ENCODE data around the gene SAMM50.

DNA sequence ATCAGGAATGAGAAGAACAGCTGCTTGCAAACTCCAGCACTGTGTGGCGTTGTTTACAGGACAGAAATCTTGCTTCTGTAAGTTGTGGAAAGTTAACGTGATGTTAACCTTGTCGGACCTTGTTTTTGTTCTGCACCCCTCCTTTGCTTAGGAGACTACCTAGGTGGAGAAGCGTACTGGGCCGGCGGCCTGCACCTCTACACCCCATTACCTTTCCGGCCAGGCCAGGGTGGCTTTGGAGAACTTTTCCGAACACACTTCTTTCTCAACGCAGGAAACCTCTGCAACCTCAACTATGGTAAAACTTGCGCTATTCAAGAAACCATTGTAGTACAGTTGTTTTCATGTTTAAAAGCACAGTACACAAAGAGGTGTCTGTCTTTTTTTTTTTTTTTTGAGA is 33.7 kb downstream of the SAMM50 start:
- TF ChIP-seq, protein P1, sequence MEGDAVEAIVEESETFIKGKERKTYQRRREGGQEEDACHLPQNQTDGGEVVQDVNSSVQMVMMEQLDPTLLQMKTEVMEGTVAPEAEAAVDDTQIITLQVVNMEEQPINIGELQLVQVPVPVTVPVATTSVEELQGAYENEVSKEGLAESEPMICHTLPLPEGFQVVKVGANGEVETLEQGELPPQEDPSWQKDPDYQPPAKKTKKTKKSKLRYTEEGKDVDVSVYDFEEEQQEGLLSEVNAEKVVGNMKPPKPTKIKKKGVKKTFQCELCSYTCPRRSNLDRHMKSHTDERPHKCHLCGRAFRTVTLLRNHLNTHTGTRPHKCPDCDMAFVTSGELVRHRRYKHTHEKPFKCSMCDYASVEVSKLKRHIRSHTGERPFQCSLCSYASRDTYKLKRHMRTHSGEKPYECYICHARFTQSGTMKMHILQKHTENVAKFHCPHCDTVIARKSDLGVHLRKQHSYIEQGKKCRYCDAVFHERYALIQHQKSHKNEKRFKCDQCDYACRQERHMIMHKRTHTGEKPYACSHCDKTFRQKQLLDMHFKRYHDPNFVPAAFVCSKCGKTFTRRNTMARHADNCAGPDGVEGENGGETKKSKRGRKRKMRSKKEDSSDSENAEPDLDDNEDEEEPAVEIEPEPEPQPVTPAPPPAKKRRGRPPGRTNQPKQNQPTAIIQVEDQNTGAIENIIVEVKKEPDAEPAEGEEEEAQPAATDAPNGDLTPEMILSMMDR (IDR thresholded peaks at IDR 0.05), result no peak
- no peak for TF ChIP-seq ZFX (IDR thresholded peaks at IDR 0.05; ENCODE audit: borderline replicate concordance)

Measured in 22Rv1 (cell line).